Measurements from ENCODE around the gene GLI3. TPM values are rescaled to one million over a fixed set of nuclear protein-coding genes. Genes with fewer than 3 reads are reported as not detected.
"Not testable (repeated sequence)": the region's sequence is repeated elsewhere in the genome, so short reads cannot be mapped to it uniquely, and the experiment has no call there.

Gene GLI3
- total RNA-seq, 2 donors from 2014 or later = 2.7 to 10.2 TPM

DNA sequence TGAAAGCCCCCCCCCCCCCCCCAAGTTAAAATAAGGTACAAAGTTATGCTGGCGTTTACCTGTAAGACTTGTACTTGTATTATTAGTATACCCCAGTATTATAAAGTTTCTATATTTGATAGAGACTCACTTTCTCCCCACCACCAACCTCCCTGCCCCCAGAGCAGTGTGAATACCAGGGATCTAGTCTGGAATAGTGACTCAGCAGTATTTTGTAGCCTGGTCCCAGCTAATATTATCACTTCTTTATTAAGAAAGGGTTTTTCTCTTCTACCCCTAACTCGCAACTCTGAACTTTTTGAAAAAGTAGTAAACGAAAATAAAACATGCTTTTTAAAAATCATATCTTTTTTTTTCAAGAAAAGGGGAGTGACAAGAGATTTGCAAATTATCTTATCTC, 26.7 kb downstream of the GLI3 start:
- TF ChIP-seq, protein P1, sequence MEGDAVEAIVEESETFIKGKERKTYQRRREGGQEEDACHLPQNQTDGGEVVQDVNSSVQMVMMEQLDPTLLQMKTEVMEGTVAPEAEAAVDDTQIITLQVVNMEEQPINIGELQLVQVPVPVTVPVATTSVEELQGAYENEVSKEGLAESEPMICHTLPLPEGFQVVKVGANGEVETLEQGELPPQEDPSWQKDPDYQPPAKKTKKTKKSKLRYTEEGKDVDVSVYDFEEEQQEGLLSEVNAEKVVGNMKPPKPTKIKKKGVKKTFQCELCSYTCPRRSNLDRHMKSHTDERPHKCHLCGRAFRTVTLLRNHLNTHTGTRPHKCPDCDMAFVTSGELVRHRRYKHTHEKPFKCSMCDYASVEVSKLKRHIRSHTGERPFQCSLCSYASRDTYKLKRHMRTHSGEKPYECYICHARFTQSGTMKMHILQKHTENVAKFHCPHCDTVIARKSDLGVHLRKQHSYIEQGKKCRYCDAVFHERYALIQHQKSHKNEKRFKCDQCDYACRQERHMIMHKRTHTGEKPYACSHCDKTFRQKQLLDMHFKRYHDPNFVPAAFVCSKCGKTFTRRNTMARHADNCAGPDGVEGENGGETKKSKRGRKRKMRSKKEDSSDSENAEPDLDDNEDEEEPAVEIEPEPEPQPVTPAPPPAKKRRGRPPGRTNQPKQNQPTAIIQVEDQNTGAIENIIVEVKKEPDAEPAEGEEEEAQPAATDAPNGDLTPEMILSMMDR (conservative IDR thresholded peaks at IDR 0.05) = no peak
- 60% methylated on average over 1 of the region's 3 CpGs; no CpG with 5 or more reads in 1 of the 2 experiments for WGBS, 2 experiments (ENCODE audit: insufficient coverage in 1 of 2, insufficient read length in 1 of 2)
- H3K36me3 Mint-ChIP-seq (ENCODE audit: low read depth) = no peaks in the 10 kb centered on the region
- H3K27me3 Mint-ChIP-seq (ENCODE audit: insufficient read depth) = no peaks in the 10 kb centered on the region
- peaks cover 10% of the 10 kb centered on the region for H3K4me1 ChIP-seq (ENCODE audit: control insufficient read depth, insufficient read depth, low read length)
- DNase-seq = no peak
- H3K27ac ChIP-seq (ENCODE audit: low read depth, low read length) = no peak overlapping the region
- no peaks in the 10 kb centered on the region for H3K36me3 ChIP-seq (ENCODE audit: control insufficient read depth, insufficient read depth, low read length)
- no peak overlapping the region for H3K4me3 Mint-ChIP-seq
- H3K9me3 ChIP-seq (ENCODE audit: control insufficient read depth, low read length) = no peaks in the 10 kb centered on the region
- no peak overlapping the region for H3K9ac ChIP-seq (ENCODE audit: extremely low read depth, low read length, poor library complexity, severe bottlenecking)
- no peak overlapping the region for H3K4me3 ChIP-seq (ENCODE audit: low read length)
- peaks cover 40% of the 10 kb centered on the region for H3K4me1 Mint-ChIP-seq
- no peaks in the 10 kb centered on the region for H3K27me3 ChIP-seq (ENCODE audit: control insufficient read depth, insufficient read depth, low read length, poor library complexity, severe bottlenecking)
- no peaks in the 10 kb centered on the region for H3K9me3 Mint-ChIP-seq
- H3K27ac Mint-ChIP-seq = no peak overlapping the region

DNA sequence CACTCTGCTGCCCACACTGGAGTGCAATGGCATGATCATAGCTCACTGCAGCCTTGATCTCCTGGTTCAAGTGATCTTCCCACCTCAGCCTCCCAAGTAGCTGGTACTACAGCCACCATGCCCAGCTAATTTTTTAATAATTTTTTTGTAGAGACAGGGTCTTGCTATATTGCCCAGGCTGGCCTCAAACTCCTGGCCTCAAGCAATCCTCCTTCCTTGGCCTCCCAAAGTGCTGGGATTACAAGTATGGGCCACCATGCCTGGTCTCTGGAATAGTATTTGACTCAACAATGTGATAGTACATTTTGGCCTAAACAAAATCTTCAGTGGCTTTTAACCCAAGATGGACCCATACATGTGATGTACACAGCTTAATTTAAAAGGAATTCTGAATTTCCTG, 27.9 kb downstream of the GLI3 start:
- H3K36me3 Mint-ChIP-seq (ENCODE audit: low read depth); H3K9me3 Mint-ChIP-seq; H3K27me3 Mint-ChIP-seq (ENCODE audit: insufficient read depth); H3K4me3 ChIP-seq (ENCODE audit: low read length); H3K9ac ChIP-seq (ENCODE audit: extremely low read depth, low read length, poor library complexity, severe bottlenecking); H3K27ac ChIP-seq (ENCODE audit: low read depth, low read length); H3K9me3 ChIP-seq (ENCODE audit: control insufficient read depth, low read length); H3K27ac Mint-ChIP-seq; H3K36me3 ChIP-seq (ENCODE audit: control insufficient read depth, insufficient read depth, low read length); H3K27me3 ChIP-seq (ENCODE audit: control insufficient read depth, insufficient read depth, low read length, poor library complexity, severe bottlenecking); DNase-seq; H3K4me3 Mint-ChIP-seq: not testable (repeated sequence)
- peaks cover 44% of the 10 kb centered on the region for H3K4me1 Mint-ChIP-seq
- peaks cover 14% of the 10 kb centered on the region for H3K4me1 ChIP-seq (ENCODE audit: control insufficient read depth, insufficient read depth, low read length)

DNA sequence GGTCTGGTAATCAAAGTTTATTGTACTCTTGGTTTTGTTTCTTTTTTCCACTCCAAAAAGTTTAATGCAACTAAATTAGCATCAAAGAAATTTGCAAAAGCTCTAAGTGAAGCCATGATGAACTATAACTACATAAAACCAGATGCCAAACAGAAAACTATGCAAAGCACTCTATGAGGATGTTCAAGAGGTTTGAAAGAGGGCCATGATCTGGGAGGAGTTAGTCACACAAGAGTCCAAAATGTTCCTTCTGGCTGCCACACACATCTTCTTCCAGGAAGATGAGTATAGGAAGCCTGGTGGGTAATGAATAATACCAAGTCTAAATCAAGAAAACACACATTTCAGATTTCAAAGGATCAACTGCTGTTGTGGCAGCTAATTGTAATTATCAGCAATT, 28.4 kb downstream of the GLI3 start:
- H3K9ac ChIP-seq (ENCODE audit: extremely low read depth, low read length, poor library complexity, severe bottlenecking) = no peak overlapping the region
- no peak overlapping the region for H3K27ac ChIP-seq (ENCODE audit: low read depth, low read length)
- no peaks in the 10 kb centered on the region for H3K27me3 Mint-ChIP-seq (ENCODE audit: insufficient read depth)
- peaks cover 41% of the 10 kb centered on the region for H3K4me1 Mint-ChIP-seq
- no peaks in the 10 kb centered on the region for H3K36me3 Mint-ChIP-seq (ENCODE audit: low read depth)
- H3K27ac Mint-ChIP-seq = no peak overlapping the region
- H3K9me3 Mint-ChIP-seq = no peaks in the 10 kb centered on the region
- no peaks in the 10 kb centered on the region for H3K9me3 ChIP-seq (ENCODE audit: control insufficient read depth, low read length)
- peaks cover 12% of the 10 kb centered on the region for H3K4me1 ChIP-seq (ENCODE audit: control insufficient read depth, insufficient read depth, low read length)
- H3K4me3 ChIP-seq (ENCODE audit: low read length) = no peak overlapping the region
- no peak overlapping the region for H3K4me3 Mint-ChIP-seq
- DNase-seq = no peak
- TF ChIP-seq, protein P1 (conservative IDR thresholded peaks at IDR 0.05) = no peak
- no peaks in the 10 kb centered on the region for H3K27me3 ChIP-seq (ENCODE audit: control insufficient read depth, insufficient read depth, low read length, poor library complexity, severe bottlenecking)
- no peaks in the 10 kb centered on the region for H3K36me3 ChIP-seq (ENCODE audit: control insufficient read depth, insufficient read depth, low read length)

DNA sequence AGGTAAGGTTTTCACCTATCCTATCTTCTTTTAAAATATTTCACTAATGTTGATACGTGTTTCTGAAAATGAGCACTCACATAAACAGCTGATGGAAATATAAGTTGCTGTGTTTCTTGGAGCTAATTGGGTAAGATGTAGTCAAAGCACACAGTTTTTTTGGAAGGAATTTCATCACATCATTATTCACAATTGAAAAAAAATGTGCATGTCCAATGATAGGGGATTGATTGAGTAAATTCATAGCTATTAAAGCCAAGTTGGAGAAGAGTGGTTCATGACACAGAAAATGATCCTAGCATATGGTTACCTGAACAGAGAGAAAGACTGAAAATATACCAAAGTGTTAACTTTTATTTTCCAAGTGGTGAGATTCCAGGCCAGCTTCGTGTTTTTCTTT, 29.6 kb downstream of the GLI3 start:
- H3K27me3 Mint-ChIP-seq (ENCODE audit: insufficient read depth) = no peaks in the 10 kb centered on the region
- Histone ChIP-seq H3K4me3 (ENCODE audit: low read length) (no peak overlapping the region), H3K4me1 (ENCODE audit: control insufficient read depth, insufficient read depth, low read length) (peaks cover 9% of the 10 kb centered on the region), H3K27ac (ENCODE audit: low read depth, low read length) (no peak overlapping the region), H3K36me3 (ENCODE audit: control insufficient read depth, insufficient read depth, low read length) (no peaks in the 10 kb centered on the region), H3K27me3 (ENCODE audit: control insufficient read depth, insufficient read depth, low read length, poor library complexity, severe bottlenecking) (no peaks in the 10 kb centered on the region), H3K9me3 (ENCODE audit: control insufficient read depth, low read length) (no peaks in the 10 kb centered on the region), H3K9ac (ENCODE audit: extremely low read depth, low read length, poor library complexity, severe bottlenecking) (no peak overlapping the region)
- H3K36me3 Mint-ChIP-seq (ENCODE audit: low read depth) = no peaks in the 10 kb centered on the region
- H3K9me3 Mint-ChIP-seq = no peaks in the 10 kb centered on the region
- DNase-seq = no peak
- 75 to 93% methylated on average over 1 to 2 of the region's 2 CpGs for WGBS, 2 experiments (ENCODE audit: insufficient coverage in 1 of 2, insufficient read length in 1 of 2)
- TF ChIP-seq, protein P1 (conservative IDR thresholded peaks at IDR 0.05) = no peak
- H3K4me1 Mint-ChIP-seq = peaks cover 31% of the 10 kb centered on the region
- H3K27ac Mint-ChIP-seq = no peak overlapping the region
- H3K4me3 Mint-ChIP-seq = no peak overlapping the region

All from endodermal cell (in vitro differentiated cells).